ENCODE results near the gene SMCO2. TPM values are rescaled to one million over a fixed set of nuclear protein-coding genes. Genes with fewer than 3 reads are reported as not detected.

Gene SMCO2
- total and polyA plus RNA-seq, 2 of the 4 experiments (the other 2 are of a cell fraction): 0.19 TPM; not detected in 1

DNA sequence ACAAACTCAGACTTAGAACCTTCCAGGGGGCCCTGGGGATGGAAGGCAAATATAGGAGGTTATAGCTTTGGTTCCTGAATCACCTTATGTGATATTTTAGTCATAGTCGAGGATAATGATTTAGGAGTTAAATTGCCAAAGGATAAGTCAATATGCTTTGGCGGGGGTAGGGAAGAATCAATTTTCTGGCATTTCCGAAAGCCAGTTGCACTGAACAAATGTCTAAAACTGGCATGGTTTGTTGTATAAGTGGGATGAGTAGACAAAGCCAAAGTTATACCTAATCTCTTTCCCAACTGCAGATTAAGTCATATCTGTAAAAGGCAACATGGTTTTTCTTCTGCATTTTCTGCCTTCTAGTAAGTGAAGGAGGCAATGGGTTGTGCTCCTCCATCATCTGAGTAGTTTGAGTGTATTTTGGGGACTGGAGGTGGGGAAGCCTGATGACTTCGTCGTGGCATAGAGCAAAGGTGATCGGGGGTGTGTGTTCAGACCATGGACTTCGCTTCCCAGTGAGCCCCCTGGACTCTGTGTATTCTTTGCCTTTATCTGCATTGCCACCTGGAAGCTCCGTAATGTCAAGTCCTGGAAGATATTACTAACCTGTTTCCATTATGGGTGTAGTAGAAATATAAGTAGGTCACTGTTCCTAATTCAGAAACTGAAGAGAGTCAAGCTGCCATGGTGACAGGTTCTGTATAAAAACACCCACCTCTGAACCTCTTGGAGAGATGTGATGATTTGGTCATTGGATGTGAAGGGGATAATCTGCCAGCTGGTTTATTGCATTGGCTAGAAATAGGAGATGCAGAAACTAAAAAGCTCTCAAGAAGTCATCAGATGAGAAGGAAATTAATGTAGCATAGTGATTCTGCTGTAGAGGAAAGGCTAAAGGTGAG is 102.0 kb downstream of the SMCO2 start:
- H2AK9ac ChIP-seq (replicated peaks; ENCODE audit: low read depth, low read length, poor library complexity): no peak overlapping the region
- ChIA-PET POLR2A (ENCODE audit: unreplicated experiment) (no interaction called here), CTCF (no interaction called here)
- no peaks in the 10 kb centered on the region for H3K9me3 ChIP-seq (ENCODE audit: control insufficient read depth, insufficient read depth, low read length)
- in situ Hi-C loops (cut with MboI; ENCODE audit: low sequenced_read_pairs) (no loop called here), dilution Hi-C loops (cut with HindIII; ENCODE audit: low sequenced_read_pairs, unreplicated experiment) (no loop called here), intact Hi-C loops (cut with micrococcal nuclease) (no loop called here)
- peak overlapping the region; percentile 1 to 80; a peak in 3 of 4 replicates for H4K8ac ChIP-seq (ENCODE audit: low read depth in 2 of 2, low read length in 2 of 2)
- no peak overlapping the region for H2AFZ ChIP-seq (replicated peaks; ENCODE audit: low read length, poor library complexity)
- H3K27me3 ChIP-seq (ENCODE audit: control insufficient read depth, insufficient read depth, low read length): no peaks in the 10 kb centered on the region
- H2BK5ac ChIP-seq (ENCODE audit: low read depth, low read length, poor library complexity, severe bottlenecking): peak overlapping the region; percentile 99
- H4K5ac ChIP-seq (ENCODE audit: low read depth, low read length): peak overlapping the region; percentile 89
- H3K79me1 ChIP-seq (ENCODE audit: low read depth in 1 of 2, low read length in 2 of 2): peaks cover 19 to 87% of the 10 kb centered on the region in 2 experiments
- H4K20me1 ChIP-seq (ENCODE audit: insufficient read depth, low read length): 0 out of 2 replicates have a peak, but pooled peaks cover 3% of the 10 kb centered on the region
- H3K27ac ChIP-seq (ENCODE audit: insufficient read depth, low read length): peak overlapping the region; percentile 54; the same call in 1 of the 2 replicates
- H3K36me3 ChIP-seq (ENCODE audit: control insufficient read depth, insufficient read depth, low read length): no peaks in the 10 kb centered on the region
- peaks cover 33% of the 10 kb centered on the region for H3K9me1 ChIP-seq (ENCODE audit: insufficient read depth, low read length)
- peak overlapping the region; percentile 97 for H2BK120ac ChIP-seq (ENCODE audit: low read depth, low read length)
- peak overlapping the region; percentile 88 for H2BK20ac ChIP-seq (ENCODE audit: low read depth, low read length)
- peaks cover 25% of the 10 kb centered on the region for H3K4me1 ChIP-seq (ENCODE audit: control insufficient read depth, insufficient read depth, low read length)
- ATAC-seq (ENCODE audit: low read depth) (no peak), DNase-seq (no peak)
- peak overlapping the region; percentile 53 for H2BK15ac ChIP-seq (ENCODE audit: low read depth, low read length)
- peak overlapping the region; percentile 85 for H3K14ac ChIP-seq (replicated peaks; ENCODE audit: low read depth, low read length)
- H3K9ac ChIP-seq (ENCODE audit: low read depth, low read length): no peak overlapping the region; the same call in 1 of the 2 replicates
- H3K18ac ChIP-seq (ENCODE audit: low read depth, low read length): peak overlapping the region; percentile 95
- BruUV-seq (replicated peaks): no TSS peak
- peak overlapping the region; percentile 62 for H3K56ac ChIP-seq (ENCODE audit: extremely low read depth, insufficient read depth, low read length)
- H3K4ac ChIP-seq (ENCODE audit: low read depth, low read length): peak overlapping the region; percentile 86
- no peak overlapping the region for H3K4me3 ChIP-seq (ENCODE audit: insufficient read depth, low read depth, low read length)
- WGBS, 2 experiments (ENCODE audit: extremely low coverage in 2 of 2, insufficient read length in 1 of 2): 100% methylated on average over 1 of the region's 8 CpGs; no CpG with 5 or more reads in 1 of the 2 experiments
- H4K91ac ChIP-seq (ENCODE audit: insufficient read depth, low read depth, low read length): peak overlapping the region; percentile 82
- H2AK5ac ChIP-seq (ENCODE audit: low read depth, low read length): peak overlapping the region; percentile 81
- H3K23ac ChIP-seq (ENCODE audit: low read depth, low read length): peak overlapping the region; percentile 89
- H3K4me2 ChIP-seq (ENCODE audit: low read depth, low read length): peak overlapping the region; percentile 88; the same call in 1 of the 2 replicates
- TF ChIP-seq RAD21 (IDR thresholded peaks at IDR 0.05; ENCODE audit: low read length) (no peak), MXI1 (IDR thresholded peaks at IDR 0.05; ENCODE audit: borderline replicate concordance, low read depth, low read length) (no peak), POLR2A (IDR thresholded peaks at IDR 0.05; ENCODE audit: low read depth, low read length) (no peak), BHLHE40 (IDR thresholded peaks at IDR 0.05; ENCODE audit: low read depth, low read length) (no peak), CEBPB (IDR thresholded peaks at IDR 0.05; ENCODE audit: low read depth, low read length) (no peak), FOS (IDR thresholded peaks at IDR 0.05; ENCODE audit: low read depth, low read length) (no peak), RCOR1 (IDR thresholded peaks at IDR 0.05; ENCODE audit: insufficient replicate concordance, low read length) (no peak), MAFK (IDR thresholded peaks at IDR 0.05; ENCODE audit: low read depth, low read length) (no peak), NFE2L2 (IDR thresholded peaks at IDR 0.05; ENCODE audit: low read depth, low read length) (no peak), RFX5 (IDR thresholded peaks at IDR 0.05; ENCODE audit: low read depth, low read length) (no peak), CHD1 (IDR thresholded peaks at IDR 0.05; ENCODE audit: low read depth, low read length) (no peak)
- TF ChIP-seq, protein P1, sequence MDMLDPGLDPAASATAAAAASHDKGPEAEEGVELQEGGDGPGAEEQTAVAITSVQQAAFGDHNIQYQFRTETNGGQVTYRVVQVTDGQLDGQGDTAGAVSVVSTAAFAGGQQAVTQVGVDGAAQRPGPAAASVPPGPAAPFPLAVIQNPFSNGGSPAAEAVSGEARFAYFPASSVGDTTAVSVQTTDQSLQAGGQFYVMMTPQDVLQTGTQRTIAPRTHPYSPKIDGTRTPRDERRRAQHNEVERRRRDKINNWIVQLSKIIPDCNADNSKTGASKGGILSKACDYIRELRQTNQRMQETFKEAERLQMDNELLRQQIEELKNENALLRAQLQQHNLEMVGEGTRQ (IDR thresholded peaks at IDR 0.05; ENCODE audit: low read depth, low read length): no peak
- TF ChIP-seq, protein P2, sequence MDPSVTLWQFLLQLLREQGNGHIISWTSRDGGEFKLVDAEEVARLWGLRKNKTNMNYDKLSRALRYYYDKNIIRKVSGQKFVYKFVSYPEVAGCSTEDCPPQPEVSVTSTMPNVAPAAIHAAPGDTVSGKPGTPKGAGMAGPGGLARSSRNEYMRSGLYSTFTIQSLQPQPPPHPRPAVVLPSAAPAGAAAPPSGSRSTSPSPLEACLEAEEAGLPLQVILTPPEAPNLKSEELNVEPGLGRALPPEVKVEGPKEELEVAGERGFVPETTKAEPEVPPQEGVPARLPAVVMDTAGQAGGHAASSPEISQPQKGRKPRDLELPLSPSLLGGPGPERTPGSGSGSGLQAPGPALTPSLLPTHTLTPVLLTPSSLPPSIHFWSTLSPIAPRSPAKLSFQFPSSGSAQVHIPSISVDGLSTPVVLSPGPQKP (IDR thresholded peaks at IDR 0.05; ENCODE audit: borderline replicate concordance, low read depth, low read length): no peak
- TF ChIP-seq, protein P3, sequence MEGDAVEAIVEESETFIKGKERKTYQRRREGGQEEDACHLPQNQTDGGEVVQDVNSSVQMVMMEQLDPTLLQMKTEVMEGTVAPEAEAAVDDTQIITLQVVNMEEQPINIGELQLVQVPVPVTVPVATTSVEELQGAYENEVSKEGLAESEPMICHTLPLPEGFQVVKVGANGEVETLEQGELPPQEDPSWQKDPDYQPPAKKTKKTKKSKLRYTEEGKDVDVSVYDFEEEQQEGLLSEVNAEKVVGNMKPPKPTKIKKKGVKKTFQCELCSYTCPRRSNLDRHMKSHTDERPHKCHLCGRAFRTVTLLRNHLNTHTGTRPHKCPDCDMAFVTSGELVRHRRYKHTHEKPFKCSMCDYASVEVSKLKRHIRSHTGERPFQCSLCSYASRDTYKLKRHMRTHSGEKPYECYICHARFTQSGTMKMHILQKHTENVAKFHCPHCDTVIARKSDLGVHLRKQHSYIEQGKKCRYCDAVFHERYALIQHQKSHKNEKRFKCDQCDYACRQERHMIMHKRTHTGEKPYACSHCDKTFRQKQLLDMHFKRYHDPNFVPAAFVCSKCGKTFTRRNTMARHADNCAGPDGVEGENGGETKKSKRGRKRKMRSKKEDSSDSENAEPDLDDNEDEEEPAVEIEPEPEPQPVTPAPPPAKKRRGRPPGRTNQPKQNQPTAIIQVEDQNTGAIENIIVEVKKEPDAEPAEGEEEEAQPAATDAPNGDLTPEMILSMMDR (conservative IDR thresholded peaks at IDR 0.05; ENCODE audit: low read depth, low read length): no peak
